Measurements from ENCODE around the gene IFNA13. TPM values are rescaled to one million over a fixed set of nuclear protein-coding genes. Genes with fewer than 3 reads are reported as not detected.
A peak's percentile ranks its signal among the peaks of the same experiment; 100 is the strongest.
"Not testable (repeated sequence)": the region's sequence is repeated elsewhere in the genome, so short reads cannot be mapped to it uniquely, and the experiment has no call there.

Gene IFNA13
- total RNA-seq, 1 donor from 2014 or later: not detected

DNA sequence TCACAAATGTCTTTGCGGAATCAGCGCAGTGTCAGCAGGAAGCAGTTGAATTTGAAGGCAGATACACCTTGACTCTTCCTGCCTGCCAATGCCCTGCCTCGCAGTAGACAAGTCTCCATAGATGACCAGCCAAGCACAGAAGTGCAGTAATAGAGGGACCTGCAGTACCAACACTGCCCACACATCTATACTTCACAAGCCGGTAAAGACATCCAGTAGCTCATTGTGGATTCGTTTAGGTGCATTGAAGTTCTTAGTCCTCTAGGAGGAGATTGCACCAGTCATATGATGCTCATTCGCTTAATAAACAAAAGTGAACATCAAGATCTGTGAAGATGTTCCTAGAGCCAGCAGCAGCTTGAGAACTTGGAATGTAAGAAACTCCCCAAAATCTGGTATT lies 24.4 kb upstream of the IFNA13 start:
- Mint-ChIP-seq H3K27ac (no peak overlapping the region), H3K9me3 (no peaks in the 10 kb centered on the region), H3K4me3 (no peak overlapping the region), H3K36me3 (ENCODE audit: low read depth) (no peaks in the 10 kb centered on the region), H3K4me1 (peaks cover 4% of the 10 kb centered on the region), H3K27me3 (peaks cover 71% of the 10 kb centered on the region)
- intact Hi-C loops (cut with micrococcal nuclease): loop anchor here (10.0 kb wide), 1 partner anchor 157 kb away; no protein-coding TSS in a partner anchor
- DNase-seq: no peak

GRCh38 chr9:21385131-21385670 lies 17.3 kb upstream of the IFNA13 start, which contains the start of gene IFNA2:
Gene IFNA2 (minus strand): TSS chr9:21385398. CDS start chr9:21385329, 69 bp downstream.
- DNase-seq: no peak
- H3K4me3 Mint-ChIP-seq: no peak within 1 kb of the TSS
- H3K4me1 Mint-ChIP-seq: peaks cover 9% of the 10 kb centered on the region
- intact Hi-C loops (cut with micrococcal nuclease): no loop called here
- no peaks in the 10 kb centered on the region for H3K9me3 Mint-ChIP-seq
- H3K27me3 Mint-ChIP-seq: peaks cover 56% of the 10 kb centered on the region
- H3K36me3 Mint-ChIP-seq (ENCODE audit: low read depth): no peaks in the 10 kb centered on the region
- no peak within 1 kb of the TSS for H3K27ac Mint-ChIP-seq

- Mint-ChIP-seq H3K27me3 (peaks cover 56% of the 10 kb centered on the region), H3K4me3 (no peak overlapping the region)
These were observed 15.8 kb upstream of the IFNA13 start for GRCh38 chr9:21383627-21384026.

GRCh38 chr9:21381448-21382339 lies 13.8 kb upstream of the IFNA13 start:
- H3K27ac Mint-ChIP-seq: no peak overlapping the region
- no peaks in the 10 kb centered on the region for H3K9me3 Mint-ChIP-seq
- H3K4me3 Mint-ChIP-seq: no peak overlapping the region
- H3K4me1 Mint-ChIP-seq: peaks cover 11% of the 10 kb centered on the region
- H3K36me3 Mint-ChIP-seq (ENCODE audit: low read depth): no peaks in the 10 kb centered on the region
- DNase-seq: peak; percentile 74
- intact Hi-C loops (cut with micrococcal nuclease): loop anchor here (1.0 kb wide), 3 partner anchors 24 to 380 kb away; partner anchors contain the start of gene KLHL9
- H3K27me3 Mint-ChIP-seq: peaks cover 51% of the 10 kb centered on the region

More at GRCh38 chr9:21383627-21384026, 15.8 kb upstream of the IFNA13 start:
- Mint-ChIP-seq H3K9me3 (no peaks in the 10 kb centered on the region), H3K36me3 (ENCODE audit: low read depth) (no peaks in the 10 kb centered on the region), H3K27ac (no peak overlapping the region), H3K4me1 (peaks cover 11% of the 10 kb centered on the region)
- DNase-seq: no peak
- intact Hi-C loops (cut with micrococcal nuclease): no loop called here

DNA sequence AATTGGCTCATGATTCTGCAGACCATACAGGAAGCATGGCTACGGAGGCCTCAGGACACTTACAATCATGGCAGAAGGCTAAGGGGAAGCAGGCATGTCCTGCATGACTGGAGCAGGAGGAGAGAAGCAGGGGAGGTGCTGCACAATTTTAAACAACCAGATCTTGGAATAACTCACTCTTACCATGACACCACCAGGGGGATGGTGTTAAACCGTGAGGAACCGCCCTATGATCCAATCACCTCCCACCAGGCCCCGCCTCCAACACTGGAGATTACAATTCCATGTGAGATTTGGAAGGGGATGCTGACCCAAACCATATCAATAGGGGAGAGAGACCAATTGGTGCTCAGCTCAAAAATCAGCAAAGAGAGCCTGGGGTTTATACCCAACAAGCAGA lies 3.6 kb upstream of the IFNA13 start:
- intact Hi-C loops (cut with micrococcal nuclease); H3K4me3 Mint-ChIP-seq; H3K36me3 Mint-ChIP-seq (ENCODE audit: low read depth); H3K27ac Mint-ChIP-seq; H3K9me3 Mint-ChIP-seq; H3K4me1 Mint-ChIP-seq; DNase-seq: not testable (repeated sequence)
- peaks cover 43% of the 10 kb centered on the region for H3K27me3 Mint-ChIP-seq

GRCh38 chr9:21367169-21367568 lies 688 bp downstream of the IFNA13 start:
- H3K36me3 Mint-ChIP-seq (ENCODE audit: low read depth); H3K9me3 Mint-ChIP-seq; DNase-seq; intact Hi-C loops (cut with micrococcal nuclease); H3K4me3 Mint-ChIP-seq; H3K27ac Mint-ChIP-seq; H3K4me1 Mint-ChIP-seq: not testable (repeated sequence)
- peaks cover 63% of the 10 kb centered on the region for H3K27me3 Mint-ChIP-seq

GRCh38 chr9:21362287-21362686 lies 5.6 kb downstream of the IFNA13 start:
- Mint-ChIP-seq H3K4me1 (peaks cover 11% of the 10 kb centered on the region), H3K27me3 (peaks cover 59% of the 10 kb centered on the region), H3K4me3 (no peak overlapping the region), H3K36me3 (ENCODE audit: low read depth) (no peaks in the 10 kb centered on the region), H3K9me3 (no peaks in the 10 kb centered on the region), H3K27ac (no peak overlapping the region)
- DNase-seq: no peak
- intact Hi-C loops (cut with micrococcal nuclease): no loop called here

DNA sequence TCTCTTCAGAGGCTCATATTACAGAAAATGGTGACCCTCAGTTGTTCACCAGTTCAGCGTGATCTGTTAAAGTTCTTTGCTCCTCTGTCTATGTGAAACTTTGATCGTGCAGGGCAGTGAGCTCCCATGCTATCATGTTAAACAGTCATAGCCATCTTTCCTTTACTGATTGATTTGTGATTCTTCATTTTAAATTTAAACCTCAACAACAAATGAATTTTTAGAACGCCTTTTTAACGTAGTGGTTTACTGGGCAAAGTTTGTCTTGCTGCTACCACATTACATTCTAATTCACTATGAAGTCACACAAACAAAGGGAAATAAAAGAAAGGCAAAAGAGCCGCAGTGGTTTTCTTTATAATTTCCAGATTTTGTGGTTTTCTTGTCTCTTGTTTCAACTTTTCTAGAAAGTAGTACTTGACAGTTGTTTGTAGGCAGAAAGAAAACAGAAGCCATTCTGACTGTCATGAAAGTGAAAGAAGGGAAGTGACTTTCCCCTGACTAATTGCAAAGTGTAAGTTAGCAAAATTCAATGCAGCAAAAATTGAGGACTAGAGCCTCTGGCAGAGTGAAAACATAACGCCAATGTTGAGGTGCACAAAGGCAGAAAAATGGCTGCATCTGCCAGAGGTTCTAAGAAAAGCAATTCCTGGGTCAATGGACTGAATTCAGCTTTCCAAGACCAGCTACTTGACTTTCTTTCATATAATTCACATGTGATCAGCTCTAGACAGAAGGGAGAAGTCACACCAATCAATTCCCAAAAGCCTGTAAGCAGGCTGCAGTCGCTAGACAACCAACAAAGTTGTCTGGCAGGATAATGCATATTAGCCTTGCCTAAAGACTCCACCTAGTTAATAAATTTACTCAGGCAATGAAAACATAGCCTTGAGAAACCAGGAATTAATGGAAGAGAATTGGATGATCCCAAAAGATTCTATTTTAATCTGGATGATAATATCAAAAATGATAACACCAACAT lies 10.1 kb downstream of the IFNA13 start:
- Mint-ChIP-seq H3K27ac (peak overlapping the region; percentile 83), H3K9me3 (peaks cover 14% of the 10 kb centered on the region), H3K4me1 (peaks cover 14% of the 10 kb centered on the region), H3K36me3 (ENCODE audit: low read depth) (peaks cover 4% of the 10 kb centered on the region), H3K4me3 (peak overlapping the region; percentile 58), H3K27me3 (peaks cover 50% of the 10 kb centered on the region)
- intact Hi-C loops (cut with micrococcal nuclease): loop anchor here (1.0 to 10.0 kb wide), 7 partner anchors 22 to 725 kb away; partner anchors contain the start of gene KLHL9
- DNase-seq: peak; percentile 77

DNA sequence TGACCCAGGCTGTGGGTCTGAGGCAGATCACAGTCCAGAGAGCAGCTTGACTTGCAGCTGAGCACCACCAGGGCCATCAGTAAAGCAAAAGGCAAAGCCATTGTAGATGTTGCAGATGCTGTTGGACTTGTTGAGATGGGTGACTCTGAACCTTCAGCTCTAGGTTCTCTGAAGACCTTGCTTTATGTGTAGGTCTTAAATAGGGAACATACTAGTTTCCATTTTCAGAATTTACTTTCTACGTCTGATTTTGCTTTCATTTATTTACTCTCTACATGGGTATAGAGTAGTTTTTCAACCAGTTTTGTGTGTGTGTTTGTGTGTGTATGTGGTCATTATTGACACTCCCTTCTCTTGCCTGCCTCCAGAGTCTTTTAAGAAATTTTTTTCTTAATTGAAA lies 17.1 kb downstream of the IFNA13 start, which contains the start of gene IFNA6:
TSS of gene IFNA6 (minus strand) at position 101 of the 400 bp plus-strand sequence. CDS start at position 101, 0 bp downstream.
- no peak within 1 kb of the TSS for H3K4me3 Mint-ChIP-seq
- peaks cover 16% of the 10 kb centered on the region for H3K9me3 Mint-ChIP-seq
- intact Hi-C loops (cut with micrococcal nuclease): loop anchor here (10.0 kb wide), 2 partner anchors 244 to 704 kb away; no protein-coding TSS in a partner anchor
- H3K27me3 Mint-ChIP-seq: peaks cover 69% of the 10 kb centered on the region
- no peak within 1 kb of the TSS for H3K27ac Mint-ChIP-seq
- H3K36me3 Mint-ChIP-seq (ENCODE audit: low read depth): peaks cover 4% of the 10 kb centered on the region
- DNase-seq: no peak
- H3K4me1 Mint-ChIP-seq: no peaks in the 10 kb centered on the region

DNA sequence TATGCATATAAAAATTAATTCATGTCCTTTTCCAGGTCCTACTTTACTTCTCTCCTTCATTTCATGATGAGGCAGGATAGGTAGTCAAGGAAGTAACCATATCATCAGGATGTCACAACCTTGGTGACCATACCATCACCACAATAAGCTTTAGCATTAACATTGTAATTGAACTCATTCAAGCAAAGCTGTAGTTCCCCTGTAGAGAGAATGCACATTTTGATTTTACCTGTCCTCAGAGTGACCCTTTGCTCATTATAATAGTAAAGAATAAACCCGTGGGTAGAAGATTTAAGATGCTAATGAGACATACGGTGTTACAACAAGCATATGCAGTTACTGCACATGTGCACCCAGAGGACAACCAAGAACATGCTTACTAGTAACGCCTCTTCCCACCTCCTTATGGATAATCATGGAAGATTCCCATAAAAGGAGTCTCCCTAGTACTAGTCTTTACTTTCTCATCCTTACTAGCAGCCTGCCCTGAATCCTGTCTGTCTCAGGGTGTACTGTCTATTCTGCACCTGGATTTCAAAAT lies 19.4 kb downstream of the IFNA13 start:
- peaks cover 67% of the 10 kb centered on the region for H3K27me3 Mint-ChIP-seq
- intact Hi-C loops (cut with micrococcal nuclease): no loop called here
- H3K9me3 Mint-ChIP-seq: peaks cover 11% of the 10 kb centered on the region
- H3K4me3 Mint-ChIP-seq: no peak overlapping the region
- H3K27ac Mint-ChIP-seq: no peak overlapping the region
- no peak for DNase-seq
- H3K4me1 Mint-ChIP-seq: no peaks in the 10 kb centered on the region
- H3K36me3 Mint-ChIP-seq (ENCODE audit: low read depth): no peaks in the 10 kb centered on the region

GRCh38 chr9:21340735-21341134 lies 27.1 kb downstream of the IFNA13 start:
- Mint-ChIP-seq H3K27me3 (peaks cover 56% of the 10 kb centered on the region), H3K4me3 (no peak overlapping the region), H3K27ac (no peak overlapping the region), H3K9me3 (peaks cover 10% of the 10 kb centered on the region), H3K36me3 (ENCODE audit: low read depth) (no peaks in the 10 kb centered on the region), H3K4me1 (peaks cover 5% of the 10 kb centered on the region)
- intact Hi-C loops (cut with micrococcal nuclease): no loop called here
- peak; percentile 14 for DNase-seq

- Mint-ChIP-seq H3K4me3 (peak overlapping the region; percentile 41), H3K27me3 (peaks cover 20% of the 10 kb centered on the region), H3K36me3 (ENCODE audit: low read depth) (peaks cover 27% of the 10 kb centered on the region), H3K9me3 (no peaks in the 10 kb centered on the region), H3K27ac (no peak overlapping the region), H3K4me1 (peaks cover 26% of the 10 kb centered on the region)
- intact Hi-C loops (cut with micrococcal nuclease): loop anchor here (5.0 to 10.0 kb wide), 2 partner anchors 218 to 466 kb away; partner anchors contain the start of gene MTAP
- no peak for DNase-seq
These were observed 31.4 kb downstream of the IFNA13 start for GRCh38 chr9:21336457-21336856.

Data from activated CD4-positive, alpha-beta T cell treated with anti-CD3 and anti-CD28 coated beads, Interleukin-2, amount 10 ng/mL, durations not matched to agents 24 days and 14 days (primary cell).